ENCODE measurements around the gene AATK.

DNA sequence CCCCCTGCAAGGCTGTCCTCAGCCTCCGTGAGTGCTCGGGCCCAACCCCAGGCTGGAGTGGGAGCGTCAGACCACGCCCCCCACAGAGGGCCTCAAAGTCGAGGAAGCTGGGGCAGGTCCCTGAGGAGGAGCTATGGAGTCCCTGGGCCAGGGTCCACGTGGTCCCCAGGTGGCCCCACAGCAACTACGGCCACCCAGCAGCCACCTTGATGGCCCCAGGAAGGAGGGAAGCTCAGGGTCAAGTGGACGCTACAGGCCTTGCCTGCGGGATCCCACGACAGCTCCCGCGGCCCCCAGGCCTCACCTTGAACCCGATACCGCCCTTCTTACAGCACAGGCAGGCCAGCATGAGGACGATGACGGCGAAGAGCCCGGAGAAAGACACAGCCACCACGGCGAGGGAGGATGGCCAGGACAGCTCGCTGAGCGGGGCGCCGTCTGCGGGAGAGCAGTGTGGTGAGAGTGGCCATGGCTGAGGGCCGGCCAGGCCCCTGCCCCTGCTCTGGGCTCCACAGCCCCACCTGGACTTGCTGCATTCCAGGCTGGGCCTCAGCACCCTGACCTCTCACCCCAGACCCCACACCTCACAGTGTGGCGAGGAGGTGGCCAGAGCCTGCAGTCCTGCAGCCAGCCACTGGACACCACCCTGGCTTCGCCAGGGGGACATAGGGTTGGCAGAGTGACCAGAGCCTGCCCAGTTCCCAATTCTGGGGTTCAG, 31.8 kb downstream of the AATK start:
- TF ChIP-seq, protein P1, sequence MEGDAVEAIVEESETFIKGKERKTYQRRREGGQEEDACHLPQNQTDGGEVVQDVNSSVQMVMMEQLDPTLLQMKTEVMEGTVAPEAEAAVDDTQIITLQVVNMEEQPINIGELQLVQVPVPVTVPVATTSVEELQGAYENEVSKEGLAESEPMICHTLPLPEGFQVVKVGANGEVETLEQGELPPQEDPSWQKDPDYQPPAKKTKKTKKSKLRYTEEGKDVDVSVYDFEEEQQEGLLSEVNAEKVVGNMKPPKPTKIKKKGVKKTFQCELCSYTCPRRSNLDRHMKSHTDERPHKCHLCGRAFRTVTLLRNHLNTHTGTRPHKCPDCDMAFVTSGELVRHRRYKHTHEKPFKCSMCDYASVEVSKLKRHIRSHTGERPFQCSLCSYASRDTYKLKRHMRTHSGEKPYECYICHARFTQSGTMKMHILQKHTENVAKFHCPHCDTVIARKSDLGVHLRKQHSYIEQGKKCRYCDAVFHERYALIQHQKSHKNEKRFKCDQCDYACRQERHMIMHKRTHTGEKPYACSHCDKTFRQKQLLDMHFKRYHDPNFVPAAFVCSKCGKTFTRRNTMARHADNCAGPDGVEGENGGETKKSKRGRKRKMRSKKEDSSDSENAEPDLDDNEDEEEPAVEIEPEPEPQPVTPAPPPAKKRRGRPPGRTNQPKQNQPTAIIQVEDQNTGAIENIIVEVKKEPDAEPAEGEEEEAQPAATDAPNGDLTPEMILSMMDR (IDR thresholded peaks at IDR 0.05), result no peak
- TF ChIP-seq NFE2L2 (conservative IDR thresholded peaks at IDR 0.05; ENCODE audit: low read length) (no peak), GATA3 (IDR thresholded peaks at IDR 0.05; ENCODE audit: borderline replicate concordance) (no peak), CEBPB (IDR thresholded peaks at IDR 0.05) (no peak), KDM1A (IDR thresholded peaks at IDR 0.05; ENCODE audit: low read depth) (no peak), PHF8 (IDR thresholded peaks at IDR 0.05; ENCODE audit: borderline replicate concordance, low read depth) (no peak), USF2 (IDR thresholded peaks at IDR 0.05) (no peak), JUN (IDR thresholded peaks at IDR 0.05) (no peak), RFX5 (IDR thresholded peaks at IDR 0.05) (no peak)

Data from A549 (cell line).